Measurements from ENCODE around the gene CDH16. TPM values are rescaled to one million over a fixed set of nuclear protein-coding genes. Genes with fewer than 3 reads are reported as not detected.

The CDH16 gene
- total and polyA plus RNA-seq, 2 of the 13 experiments (the other 11 are each of a cell fraction or from before 2014, with no cell fraction given), result 2.7 to 3.9 TPM

DNA sequence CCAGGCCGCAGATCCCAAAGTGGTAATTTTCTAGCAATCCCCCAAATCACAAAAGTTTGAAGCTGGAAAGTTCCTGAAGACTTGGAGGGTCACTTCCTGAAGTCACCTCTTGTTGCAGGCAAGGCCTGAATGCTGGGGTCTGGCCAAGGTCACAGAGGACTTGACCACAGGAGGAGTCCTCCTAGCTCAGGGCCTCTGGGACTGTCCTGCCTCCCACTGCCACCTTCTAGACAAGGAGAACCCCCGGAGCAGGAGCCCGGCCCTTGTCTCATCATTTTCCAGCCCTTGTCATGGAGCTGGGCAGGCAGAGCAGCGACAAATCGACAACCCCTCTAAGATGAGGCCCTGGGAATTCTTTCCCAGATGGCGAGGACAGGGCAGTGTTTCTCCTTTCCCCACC is 330 bp downstream of the CDH16 start (continued):
- TF ChIP-seq ADNP (CRISPR knock-in tag; IDR thresholded peaks at IDR 0.05) (no peak), ZNF660 (CRISPR knock-in tag; IDR thresholded peaks at IDR 0.05; ENCODE audit: borderline replicate concordance, low read depth) (no peak), ZBTB7B (CRISPR knock-in tag; IDR thresholded peaks at IDR 0.05) (no peak), ZNF317 (CRISPR knock-in tag; IDR thresholded peaks at IDR 0.05) (0 out of 2 replicates have a peak, but pooled peaks have one; percentile 10), DNMT1 (CRISPR knock-in tag; IDR thresholded peaks at IDR 0.05) (0 out of 2 replicates have a peak, but pooled peaks have one; percentile 11), SMAD9 (CRISPR knock-in tag; IDR thresholded peaks at IDR 0.05) (no peak)
- TF ChIP-seq, protein P1, sequence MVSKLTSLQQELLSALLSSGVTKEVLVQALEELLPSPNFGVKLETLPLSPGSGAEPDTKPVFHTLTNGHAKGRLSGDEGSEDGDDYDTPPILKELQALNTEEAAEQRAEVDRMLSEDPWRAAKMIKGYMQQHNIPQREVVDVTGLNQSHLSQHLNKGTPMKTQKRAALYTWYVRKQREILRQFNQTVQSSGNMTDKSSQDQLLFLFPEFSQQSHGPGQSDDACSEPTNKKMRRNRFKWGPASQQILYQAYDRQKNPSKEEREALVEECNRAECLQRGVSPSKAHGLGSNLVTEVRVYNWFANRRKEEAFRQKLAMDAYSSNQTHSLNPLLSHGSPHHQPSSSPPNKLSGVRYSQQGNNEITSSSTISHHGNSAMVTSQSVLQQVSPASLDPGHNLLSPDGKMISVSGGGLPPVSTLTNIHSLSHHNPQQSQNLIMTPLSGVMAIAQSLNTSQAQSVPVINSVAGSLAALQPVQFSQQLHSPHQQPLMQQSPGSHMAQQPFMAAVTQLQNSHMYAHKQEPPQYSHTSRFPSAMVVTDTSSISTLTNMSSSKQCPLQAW (CRISPR knock-in tag; IDR thresholded peaks at IDR 0.05), result 0 out of 2 replicates have a peak, but pooled peaks have one; percentile 7
- TF ChIP-seq, protein P2, sequence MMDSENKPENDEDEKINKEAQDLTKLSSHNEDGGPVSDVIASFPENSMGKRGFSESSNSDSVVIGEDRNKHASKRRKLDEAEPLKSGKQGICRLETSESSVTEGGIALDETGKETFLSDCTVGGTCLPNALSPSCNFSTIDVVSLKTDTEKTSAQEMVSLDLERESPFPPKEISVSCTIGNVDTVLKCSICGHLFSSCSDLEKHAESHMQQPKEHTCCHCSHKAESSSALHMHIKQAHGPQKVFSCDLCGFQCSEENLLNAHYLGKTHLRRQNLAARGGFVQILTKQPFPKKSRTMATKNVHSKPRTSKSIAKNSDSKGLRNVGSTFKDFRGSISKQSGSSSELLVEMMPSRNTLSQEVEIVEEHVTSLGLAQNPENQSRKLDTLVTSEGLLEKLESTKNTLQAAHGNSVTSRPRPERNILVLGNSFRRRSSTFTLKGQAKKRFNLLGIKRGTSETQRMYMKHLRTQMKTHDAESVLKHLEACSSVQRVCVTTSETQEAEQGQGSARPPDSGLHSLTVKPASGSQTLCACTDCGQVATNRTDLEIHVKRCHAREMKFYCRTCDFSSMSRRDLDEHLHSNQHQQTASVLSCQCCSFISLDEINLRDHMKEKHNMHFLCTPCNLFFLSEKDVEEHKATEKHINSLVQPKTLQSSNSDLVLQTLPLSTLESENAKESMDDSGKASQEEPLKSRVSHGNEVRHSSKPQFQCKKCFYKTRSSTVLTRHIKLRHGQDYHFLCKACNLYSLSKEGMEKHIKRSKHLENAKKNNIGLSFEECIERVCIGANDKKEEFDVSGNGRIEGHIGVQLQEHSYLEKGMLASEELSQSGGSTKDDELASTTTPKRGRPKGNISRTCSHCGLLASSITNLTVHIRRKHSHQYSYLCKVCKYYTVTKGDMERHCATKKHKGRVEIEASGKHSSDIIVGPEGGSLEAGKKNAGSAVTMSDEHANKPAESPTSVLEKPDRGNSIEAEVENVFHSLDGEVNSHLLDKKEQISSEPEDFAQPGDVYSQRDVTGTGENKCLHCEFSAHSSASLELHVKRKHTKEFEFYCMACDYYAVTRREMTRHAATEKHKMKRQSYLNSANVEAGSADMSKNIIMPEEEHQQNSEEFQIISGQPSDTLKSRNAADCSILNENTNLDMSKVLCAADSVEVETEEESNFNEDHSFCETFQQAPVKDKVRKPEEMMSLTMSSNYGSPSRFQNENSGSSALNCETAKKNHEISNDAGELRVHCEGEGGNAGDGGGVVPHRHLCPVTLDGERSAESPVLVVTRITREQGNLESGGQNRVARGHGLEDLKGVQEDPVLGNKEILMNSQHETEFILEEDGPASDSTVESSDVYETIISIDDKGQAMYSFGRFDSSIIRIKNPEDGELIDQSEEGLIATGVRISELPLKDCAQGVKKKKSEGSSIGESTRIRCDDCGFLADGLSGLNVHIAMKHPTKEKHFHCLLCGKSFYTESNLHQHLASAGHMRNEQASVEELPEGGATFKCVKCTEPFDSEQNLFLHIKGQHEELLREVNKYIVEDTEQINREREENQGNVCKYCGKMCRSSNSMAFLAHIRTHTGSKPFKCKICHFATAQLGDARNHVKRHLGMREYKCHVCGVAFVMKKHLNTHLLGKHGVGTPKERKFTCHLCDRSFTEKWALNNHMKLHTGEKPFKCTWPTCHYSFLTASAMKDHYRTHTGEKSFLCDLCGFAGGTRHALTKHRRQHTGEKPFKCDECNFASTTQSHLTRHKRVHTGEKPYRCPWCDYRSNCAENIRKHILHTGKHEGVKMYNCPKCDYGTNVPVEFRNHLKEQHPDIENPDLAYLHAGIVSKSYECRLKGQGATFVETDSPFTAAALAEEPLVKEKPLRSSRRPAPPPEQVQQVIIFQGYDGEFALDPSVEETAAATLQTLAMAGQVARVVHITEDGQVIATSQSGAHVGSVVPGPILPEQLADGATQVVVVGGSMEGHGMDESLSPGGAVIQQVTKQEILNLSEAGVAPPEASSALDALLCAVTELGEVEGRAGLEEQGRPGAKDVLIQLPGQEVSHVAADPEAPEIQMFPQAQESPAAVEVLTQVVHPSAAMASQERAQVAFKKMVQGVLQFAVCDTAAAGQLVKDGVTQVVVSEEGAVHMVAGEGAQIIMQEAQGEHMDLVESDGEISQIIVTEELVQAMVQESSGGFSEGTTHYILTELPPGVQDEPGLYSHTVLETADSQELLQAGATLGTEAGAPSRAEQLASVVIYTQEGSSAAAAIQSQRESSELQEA (CRISPR knock-in tag; IDR thresholded peaks at IDR 0.05; ENCODE audit: not compliant biosample characterization), result peak; percentile 0

Data from HepG2 (cell line).